Uterus (tissue), 4 donors: ENCODE results near the gene LIN52. TPM values are rescaled to one million over a fixed set of nuclear protein-coding genes. Genes with fewer than 3 reads are reported as not detected.

Source experiments
- DNase-seq, 2 donors: peaks; one replicate each; pipeline ENCODE4 v3.0.0-alpha.2; 2019 to 2020
- H3K27ac ChIP-seq, 2 donors: fragments of 200-600 bp; sonication (generic); 1 replicate in 1 of 2; 2 replicates in 1 of 2; pipeline ENCODE4 v1.5.1; 2016 to 2018
- H3K27me3 ChIP-seq, 2 donors: fragments of 200-600 bp; sonication (generic); one replicate each; pipeline ENCODE4 v1.5.1; 2018 to 2019; ENCODE audit warnings: control low read depth in 1 of 2
- H3K36me3 ChIP-seq, 2 donors: fragments of 200-600 bp; sonication (generic); one replicate each; pipeline ENCODE4 v1.5.1; 2019; ENCODE audit warnings: control low read depth in 1 of 2
- H3K4me1 ChIP-seq, 2 donors: fragments of 200-600 bp; sonication (generic); one replicate each; pipeline ENCODE4 v1.5.1; 2018 to 2019; ENCODE audit warnings: control low read depth in 1 of 2
- H3K4me3 ChIP-seq, 2 donors: fragments of 200-600 bp; sonication (generic); 1 replicate in 1 of 2; 2 replicates in 1 of 2; pipeline ENCODE4 v1.5.1; 2018 to 2019; ENCODE audit warnings: mild to moderate bottlenecking in 1 of 2
- H3K9me3 ChIP-seq, 2 donors: fragments of 200-600 bp; sonication (generic); one replicate each; pipeline ENCODE4 v1.5.1; 2019; ENCODE audit warnings: control low read depth in 1 of 2
- POLR2A ChIP-seq, 2 donors: fragments of 450-650 bp; IDR thresholded peaks; one replicate each; pipeline ENCODE4 v1.6.1; 2016; ENCODE audit warnings: antibody characterized with exemption in 2 of 2, mild to moderate bottlenecking in 1 of 2, moderate library complexity in 1 of 2
- intact Hi-C: fragments of 100-400 bp; cut with DNase I; formaldehyde crosslinking; loops from one replicate; pipeline ENCODE4 v1.15.1; 2023; ENCODE audit warnings: low total_unique reads
- total RNA-seq, 4 donors: library from RNA; depleted of rRNA in 3 of 4; stranded (reverse); fragments of >200 nt in 3 of 4; gene quantifications; one replicate each; pipeline versions ENCODE4 v1.1.0 to v1.2.4, GENCODE V29; 2014 to 2023
- TF ChIP-seq, protein P1 (sequence below), 4 experiments: fragments of 200-600 bp in 2 of 4; fragments of 450-650 bp in 2 of 4; sonication (generic) in 2 of 4; IDR thresholded peaks; one replicate each; pipeline ENCODE4 v1.5.1; 2016 to 2019; ENCODE audit warnings: antibody characterized with exemption in 4 of 4, mild to moderate bottlenecking in 2 of 4, moderate library complexity in 1 of 4
- donor health status: DM: yes; HTN: yes; CAD: no.

Gene LIN52
- total RNA-seq, 4 donors from 2014 or later, result 4.4 to 12.7 (median 11.7) TPM

DNA sequence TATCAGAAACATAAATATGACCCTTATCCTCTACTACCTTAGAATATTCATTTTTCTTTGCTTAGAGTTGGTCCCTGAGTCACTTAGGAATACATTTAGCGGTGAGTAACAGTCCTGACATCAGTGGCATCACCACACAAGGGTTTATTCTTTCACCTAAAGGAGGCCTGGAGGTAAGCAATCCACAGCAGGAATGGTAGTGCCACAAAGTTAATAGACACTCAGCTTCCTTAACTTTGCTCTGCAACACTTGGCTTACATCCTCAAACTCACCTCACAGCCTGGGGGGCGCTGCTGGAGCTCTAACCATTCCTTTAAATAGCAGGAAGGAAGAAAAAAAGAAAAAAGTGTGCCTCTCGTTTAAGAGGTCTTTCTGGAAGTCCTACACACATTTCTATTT, 36.5 kb upstream of the LIN52 start:
- Histone ChIP-seq H3K27me3 (no peaks in the 10 kb centered on the region), H3K9me3 (no peaks in the 10 kb centered on the region), H3K36me3 (no peaks in the 10 kb centered on the region), H3K4me3 (no peak overlapping the region), H3K4me1 (no peaks in the 10 kb centered on the region), H3K27ac (no peak overlapping the region)
- DNase-seq, result no peak
- no peak for TF ChIP-seq POLR2A (IDR thresholded peaks at IDR 0.05)
- TF ChIP-seq, protein P1, sequence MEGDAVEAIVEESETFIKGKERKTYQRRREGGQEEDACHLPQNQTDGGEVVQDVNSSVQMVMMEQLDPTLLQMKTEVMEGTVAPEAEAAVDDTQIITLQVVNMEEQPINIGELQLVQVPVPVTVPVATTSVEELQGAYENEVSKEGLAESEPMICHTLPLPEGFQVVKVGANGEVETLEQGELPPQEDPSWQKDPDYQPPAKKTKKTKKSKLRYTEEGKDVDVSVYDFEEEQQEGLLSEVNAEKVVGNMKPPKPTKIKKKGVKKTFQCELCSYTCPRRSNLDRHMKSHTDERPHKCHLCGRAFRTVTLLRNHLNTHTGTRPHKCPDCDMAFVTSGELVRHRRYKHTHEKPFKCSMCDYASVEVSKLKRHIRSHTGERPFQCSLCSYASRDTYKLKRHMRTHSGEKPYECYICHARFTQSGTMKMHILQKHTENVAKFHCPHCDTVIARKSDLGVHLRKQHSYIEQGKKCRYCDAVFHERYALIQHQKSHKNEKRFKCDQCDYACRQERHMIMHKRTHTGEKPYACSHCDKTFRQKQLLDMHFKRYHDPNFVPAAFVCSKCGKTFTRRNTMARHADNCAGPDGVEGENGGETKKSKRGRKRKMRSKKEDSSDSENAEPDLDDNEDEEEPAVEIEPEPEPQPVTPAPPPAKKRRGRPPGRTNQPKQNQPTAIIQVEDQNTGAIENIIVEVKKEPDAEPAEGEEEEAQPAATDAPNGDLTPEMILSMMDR (IDR thresholded peaks at IDR 0.05), result no peak
- intact Hi-C loops, result no loop called here

DNA sequence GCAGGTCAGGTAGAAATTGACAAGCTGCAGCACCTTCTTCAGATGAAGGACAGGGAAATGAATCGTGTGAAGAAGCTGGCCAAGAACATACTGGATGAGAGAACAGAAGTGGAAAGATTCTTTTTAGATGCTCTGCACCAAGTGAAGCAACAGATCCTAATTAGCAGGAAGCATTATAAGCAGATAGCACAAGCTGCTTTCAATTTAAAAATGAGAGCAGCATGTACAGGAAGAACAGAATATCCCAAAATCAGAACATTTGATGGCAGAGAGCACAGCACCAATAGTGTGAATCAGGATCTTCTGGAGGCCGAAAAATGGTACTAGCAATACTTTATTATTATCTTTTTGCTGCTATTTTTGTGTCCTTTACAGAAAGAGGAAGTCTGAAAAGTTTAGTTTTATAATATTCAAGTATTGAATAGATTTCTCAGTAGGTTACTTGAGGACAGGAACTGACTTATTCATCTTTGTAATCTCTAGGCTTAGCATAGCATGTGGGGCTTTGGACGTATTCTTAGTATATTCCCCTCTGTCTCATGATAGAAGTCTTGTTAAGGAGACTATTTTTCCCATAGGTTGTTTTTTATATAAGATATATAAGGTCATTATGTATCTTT, 34.8 kb upstream of the LIN52 start:
- DNase-seq, result no peak
- Histone ChIP-seq H3K27ac (no peak overlapping the region), H3K4me3 (no peak overlapping the region), H3K36me3 (no peaks in the 10 kb centered on the region), H3K27me3 (no peaks in the 10 kb centered on the region), H3K9me3 (no peaks in the 10 kb centered on the region), H3K4me1 (no peaks in the 10 kb centered on the region)
- intact Hi-C loops, result no loop called here
- TF ChIP-seq POLR2A (IDR thresholded peaks at IDR 0.05), result no peak

DNA sequence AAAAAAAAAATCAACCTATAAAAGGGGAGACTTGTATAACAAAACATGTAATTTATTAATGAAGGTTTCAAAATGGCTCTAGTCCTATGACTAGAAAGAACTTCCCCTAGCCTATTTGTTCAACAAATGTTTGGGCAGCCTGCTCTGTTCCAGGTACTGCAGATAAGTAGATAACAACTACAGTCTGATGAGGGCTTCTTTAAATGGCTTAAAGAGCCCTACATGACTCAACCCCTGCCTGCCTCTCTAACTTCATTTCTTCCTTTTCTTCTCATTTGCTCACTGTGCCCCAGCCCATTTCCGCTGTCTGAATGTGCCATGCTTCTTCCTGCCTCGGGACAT, 22.0 kb upstream of the LIN52 start:
- TF ChIP-seq POLR2A (IDR thresholded peaks at IDR 0.05), result no peak
- TF ChIP-seq, protein P1 (IDR thresholded peaks at IDR 0.05), result no peak
- H3K9me3 ChIP-seq, result no peaks in the 10 kb centered on the region
- H3K27me3 ChIP-seq, result no peaks in the 10 kb centered on the region
- H3K36me3 ChIP-seq, result no peaks in the 10 kb centered on the region
- DNase-seq, result no peak
- intact Hi-C loops, result no loop called here
- no peak overlapping the region for H3K4me3 ChIP-seq
- H3K4me1 ChIP-seq, result no peaks in the 10 kb centered on the region
- no peak overlapping the region for H3K27ac ChIP-seq

DNA sequence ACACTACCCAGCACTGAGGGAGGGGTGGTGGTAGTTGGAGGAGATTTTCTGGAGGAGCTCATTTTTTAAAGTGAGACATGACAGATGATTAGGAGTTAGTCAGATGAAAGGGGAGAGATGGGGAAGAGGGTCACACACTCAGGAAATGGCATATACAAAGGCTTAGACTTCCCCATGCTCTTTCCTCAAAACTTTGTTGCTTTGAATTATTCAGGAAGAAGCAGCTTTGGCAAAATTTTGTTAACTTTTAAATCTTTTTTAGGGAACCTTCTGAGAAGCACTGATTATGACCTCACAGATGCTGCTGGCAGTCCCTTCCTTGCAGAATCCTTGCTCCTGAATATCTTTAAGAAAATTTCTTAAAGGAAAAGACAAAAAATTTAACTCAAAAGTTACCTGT, 20.3 kb upstream of the LIN52 start:
- no peak overlapping the region for H3K4me3 ChIP-seq
- TF ChIP-seq POLR2A (IDR thresholded peaks at IDR 0.05), result no peak
- TF ChIP-seq, protein P1 (IDR thresholded peaks at IDR 0.05), result no peak
- H3K4me1 ChIP-seq, result no peaks in the 10 kb centered on the region
- intact Hi-C loops, result no loop called here
- H3K36me3 ChIP-seq, result no peaks in the 10 kb centered on the region
- no peak for DNase-seq
- no peaks in the 10 kb centered on the region for H3K27me3 ChIP-seq
- H3K9me3 ChIP-seq, result no peaks in the 10 kb centered on the region
- H3K27ac ChIP-seq, result no peak overlapping the region

DNA sequence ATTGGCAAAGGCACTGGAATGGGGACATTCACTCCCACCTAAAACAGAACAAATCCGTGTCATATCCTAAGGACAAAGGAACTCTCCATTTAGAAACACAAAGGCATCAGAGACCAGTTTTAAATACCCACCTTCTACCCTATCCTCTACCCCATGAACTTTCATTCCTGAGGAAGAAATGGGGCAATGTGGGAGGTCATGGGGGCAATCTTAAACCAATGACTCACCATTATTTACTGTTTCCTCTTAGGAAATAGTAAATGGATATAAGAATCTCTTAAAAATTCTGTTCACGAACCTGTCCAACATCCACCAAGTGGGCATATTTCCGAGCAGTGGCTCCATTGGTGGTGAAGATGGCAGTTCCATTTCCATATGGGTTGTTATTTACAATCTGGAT, 19.9 kb upstream of the LIN52 start:
- Histone ChIP-seq H3K4me1 (no peaks in the 10 kb centered on the region), H3K9me3 (no peaks in the 10 kb centered on the region), H3K36me3 (no peaks in the 10 kb centered on the region), H3K27ac (no peak overlapping the region), H3K4me3 (no peak overlapping the region), H3K27me3 (no peaks in the 10 kb centered on the region)
- TF ChIP-seq POLR2A (IDR thresholded peaks at IDR 0.05), result no peak
- TF ChIP-seq, protein P1 (IDR thresholded peaks at IDR 0.05), result no peak
- no peak for DNase-seq
- intact Hi-C loops, result no loop called here
